ENCODE measurements around the gene SYT8.
A peak's percentile ranks its signal among the peaks of the same experiment; 100 is the strongest.

The SYT8 gene

GRCh38 chr11:1826552-1827094 is 8.2 kb upstream of the SYT8 start:
- Histone ChIP-seq H3K79me2 (ENCODE audit: insufficient read depth, low read length) (no peaks in the 10 kb centered on the region), H3K27ac (ENCODE audit: low read depth, low read length, poor library complexity, severe bottlenecking) (no peak overlapping the region), H3K9me3 (ENCODE audit: low read length) (no peaks in the 10 kb centered on the region), H3K4me2 (ENCODE audit: low read length) (no peak overlapping the region), H3K36me3 (ENCODE audit: insufficient read depth, low read length) (no peaks in the 10 kb centered on the region), H4K20me1 (ENCODE audit: insufficient read depth, low read length) (no peaks in the 10 kb centered on the region), H3K4me1 (ENCODE audit: insufficient read depth, low read length, severe bottlenecking) (no peaks in the 10 kb centered on the region), H3K9me2 (ENCODE audit: low read depth, low read length) (no peaks in the 10 kb centered on the region), H3K4me3 (ENCODE audit: low read depth, low read length, poor library complexity, severe bottlenecking) (no peak overlapping the region), H3F3A (ENCODE audit: insufficient read depth, low read length) (no peaks in the 10 kb centered on the region), H2AFZ (ENCODE audit: low read length) (no peak overlapping the region), H3K9ac (ENCODE audit: low read length) (no peak overlapping the region), H3K27me3 (ENCODE audit: insufficient read depth, low read length) (no peaks in the 10 kb centered on the region; the same call in 1 of the 2 replicates)
- TF ChIP-seq EZH2 (IDR thresholded peaks at IDR 0.05; ENCODE audit: borderline replicate concordance, low read length): no peak
- peak; percentile 26; the same call in 1 of the 2 replicates for TF ChIP-seq CTCF (IDR thresholded peaks at IDR 0.05; ENCODE audit: low read length)

GRCh38 chr11:1827095-1827813 is 7.5 kb upstream of the SYT8 start:
- Histone ChIP-seq H3K27ac (ENCODE audit: low read depth, low read length, poor library complexity, severe bottlenecking) (no peak overlapping the region), H2AFZ (ENCODE audit: low read length) (no peak overlapping the region), H3F3A (ENCODE audit: insufficient read depth, low read length) (no peaks in the 10 kb centered on the region), H3K4me3 (ENCODE audit: low read depth, low read length, poor library complexity, severe bottlenecking) (no peak overlapping the region), H3K36me3 (ENCODE audit: insufficient read depth, low read length) (no peaks in the 10 kb centered on the region), H3K4me1 (ENCODE audit: insufficient read depth, low read length, severe bottlenecking) (no peaks in the 10 kb centered on the region), H3K9me2 (ENCODE audit: low read depth, low read length) (no peaks in the 10 kb centered on the region), H3K4me2 (ENCODE audit: low read length) (no peak overlapping the region), H3K9me3 (ENCODE audit: low read length) (no peaks in the 10 kb centered on the region), H3K27me3 (ENCODE audit: insufficient read depth, low read length) (no peaks in the 10 kb centered on the region; the same call in 1 of the 2 replicates), H3K9ac (ENCODE audit: low read length) (no peak overlapping the region), H3K79me2 (ENCODE audit: insufficient read depth, low read length) (no peaks in the 10 kb centered on the region), H4K20me1 (ENCODE audit: insufficient read depth, low read length) (no peaks in the 10 kb centered on the region)
- TF ChIP-seq CTCF (IDR thresholded peaks at IDR 0.05; ENCODE audit: low read length) (no peak), EZH2 (IDR thresholded peaks at IDR 0.05; ENCODE audit: borderline replicate concordance, low read length) (no peak)

- Histone ChIP-seq H3K9me3 (ENCODE audit: low read length) (no peaks in the 10 kb centered on the region), H3K79me2 (ENCODE audit: insufficient read depth, low read length) (no peaks in the 10 kb centered on the region), H3K4me3 (ENCODE audit: low read depth, low read length, poor library complexity, severe bottlenecking) (no peak overlapping the region), H3F3A (ENCODE audit: insufficient read depth, low read length) (no peaks in the 10 kb centered on the region), H3K4me1 (ENCODE audit: insufficient read depth, low read length, severe bottlenecking) (no peaks in the 10 kb centered on the region), H3K9me2 (ENCODE audit: low read depth, low read length) (no peaks in the 10 kb centered on the region), H3K4me2 (ENCODE audit: low read length) (no peak overlapping the region), H4K20me1 (ENCODE audit: insufficient read depth, low read length) (no peaks in the 10 kb centered on the region), H3K9ac (ENCODE audit: low read length) (no peak overlapping the region), H2AFZ (ENCODE audit: low read length) (no peak overlapping the region), H3K36me3 (ENCODE audit: insufficient read depth, low read length) (no peaks in the 10 kb centered on the region), H3K27me3 (ENCODE audit: insufficient read depth, low read length) (no peaks in the 10 kb centered on the region; the same call in 1 of the 2 replicates), H3K27ac (ENCODE audit: low read depth, low read length, poor library complexity, severe bottlenecking) (no peak overlapping the region)
- TF ChIP-seq CTCF (IDR thresholded peaks at IDR 0.05; ENCODE audit: low read length): no peak
- no peak for TF ChIP-seq EZH2 (IDR thresholded peaks at IDR 0.05; ENCODE audit: borderline replicate concordance, low read length)
Measured at GRCh38 chr11:1827931-1828330, 6.9 kb upstream of the SYT8 start.

Measured in OCI-LY1 (cell line).